H1 (cell line): ENCODE measurements around the gene SEMA3C. TPM values are rescaled to one million over a fixed set of nuclear protein-coding genes. Genes with fewer than 3 reads are reported as not detected.

Experiments used
- CTCF ChIA-PET: fragments of 300-600 bp; sonication (Branson Sonifier 250); formaldehyde crosslinking; loops from one replicate; lab custom pipeline; 2021; ENCODE audit not compliant: partially characterized antibody; lab: Charles Lee
- POLR2A ChIA-PET: fragments of 300-600 bp; sonication (Branson Sonifier 250); formaldehyde crosslinking; loops from one replicate; lab custom pipeline; 2021; ENCODE audit warnings: inconsistent platforms; ENCODE audit not compliant: partially characterized antibody; lab: Charles Lee
- DNase-seq, 2 experiments: peaks; one replicate each; pipeline versions ENCODE4 v3.0.0 to v3.0.0-alpha.2; 2010 to 2022; ENCODE audit warnings: low spot score in 2 of 2, low read depth in 1 of 2, mixed read lengths in 1 of 2
- FAIRE-seq: peaks from 2 replicates; lab custom pipeline; 2011; peaks lifted over from hg19 to GRCh38; lab: Jason Lieb, UNC
- H2AFZ ChIP-seq: 2 replicates; pipeline ENCODE4 v1.8.1; 2012; ENCODE audit warnings: low read length, inconsistent platforms
- H2AK5ac ChIP-seq: 2 replicates; pipeline ENCODE4 v1.6.1; 2013; ENCODE audit warnings: low read depth, low read length
- H2BK120ac ChIP-seq: replicated peaks from 2 replicates; pipeline ENCODE3; 2013; ENCODE audit warnings: low read depth, low read length, inconsistent platforms
- H2BK12ac ChIP-seq: 2 replicates; pipeline ENCODE4 v1.6.1; 2013; ENCODE audit warnings: low read depth, low read length
- H2BK15ac ChIP-seq: 2 replicates; pipeline ENCODE4 v1.6.1; 2013; ENCODE audit warnings: low read length
- H2BK20ac ChIP-seq: 2 replicates; pipeline ENCODE4 v1.6.1; 2013; ENCODE audit warnings: low read length
- H2BK5ac ChIP-seq: 2 replicates; pipeline ENCODE4 v1.6.1; 2013; ENCODE audit warnings: low read depth, low read length
- H3K14ac ChIP-seq: 2 replicates; pipeline ENCODE4 v1.6.1; 2013; ENCODE audit warnings: inconsistent platforms; ENCODE audit not compliant: insufficient read length
- H3K18ac ChIP-seq: 2 replicates; pipeline ENCODE4 v1.6.1; 2013; ENCODE audit warnings: low read length; ENCODE audit errors: extremely low read depth
- H3K23ac ChIP-seq: 2 replicates; pipeline ENCODE4 v1.6.1; 2013; ENCODE audit warnings: inconsistent platforms; ENCODE audit not compliant: insufficient read length
- H3K23me2 ChIP-seq: 2 replicates; pipeline ENCODE4 v1.6.1; 2013; ENCODE audit warnings: low read depth, low read length
- H3K27ac ChIP-seq: 2 replicates; pipeline ENCODE4 v1.6.1; 2011; ENCODE audit warnings: low read depth, low read length, inconsistent platforms
- H3K27me3 ChIP-seq, 4 experiments: replicated peaks in 1 of 4; 1 replicate in 1 of 4; 2 replicates in 3 of 4; pipeline versions ENCODE4 v1.6.1 to v1.8.1; 2011 to 2013; ENCODE audit warnings: low read length in 3 of 4, mild to moderate bottlenecking in 3 of 4, inconsistent platforms in 2 of 4, mixed read lengths in 2 of 4, moderate library complexity in 1 of 4; ENCODE audit not compliant: control insufficient read depth in 3 of 4, insufficient read depth in 3 of 4; ENCODE audit errors: extremely low read depth in 1 of 4
- H3K36me3 ChIP-seq, 4 experiments: 2 replicates each; pipeline versions ENCODE4 v1.6.1 to v1.8.1; 2011 to 2013; ENCODE audit warnings: mild to moderate bottlenecking in 4 of 4, low read length in 3 of 4, moderate library complexity in 2 of 4, control low read depth in 1 of 4, inconsistent platforms in 1 of 4; ENCODE audit not compliant: insufficient read depth in 4 of 4, control insufficient read depth in 2 of 4
- H3K4ac ChIP-seq: replicated peaks from 2 replicates; pipeline ENCODE3; 2013; ENCODE audit warnings: low read length, low read depth, mixed read lengths, inconsistent platforms; ENCODE audit not compliant: insufficient read length
- H3K4me1 ChIP-seq, 4 experiments: replicated peaks in 1 of 4; 1 replicate in 1 of 4; 2 replicates in 3 of 4; pipeline versions ENCODE4 v1.6.1 to v1.8.1; 2011 to 2013; ENCODE audit warnings: low read length in 3 of 4, inconsistent platforms in 2 of 4, mixed read lengths in 1 of 4; ENCODE audit not compliant: insufficient read depth in 4 of 4, control insufficient read depth in 3 of 4
- H3K4me2 ChIP-seq, 2 experiments: 2 replicates each; pipeline versions ENCODE4 v1.6.1 to v1.8.1; 2011 to 2013; ENCODE audit warnings: low read depth in 2 of 2, low read length in 2 of 2, control low read depth in 1 of 2, inconsistent platforms in 1 of 2, mild to moderate bottlenecking in 1 of 2; ENCODE audit not compliant: insufficient read depth in 1 of 2
- H3K4me3 ChIP-seq, 4 experiments: fragments of 200-600, 300-600 bp in 1 of 4; sonication (generic), shearing (Covaris generic), sonication (Bioruptor Twin) in 1 of 4; 2 replicates each; pipeline versions ENCODE4 v1.5.1 to v1.8.1; 2011 to 2016; ENCODE audit warnings: low read length in 4 of 4, low read depth in 3 of 4, control low read depth in 2 of 4, inconsistent platforms in 2 of 4, mild to moderate bottlenecking in 2 of 4, mixed read lengths in 1 of 4, moderate library complexity in 1 of 4; ENCODE audit not compliant: insufficient read depth in 2 of 4; ENCODE audit errors: extremely low read depth in 1 of 4
- H3K56ac ChIP-seq: replicated peaks from 2 replicates; pipeline ENCODE3; 2013; ENCODE audit warnings: low read depth, mild to moderate bottlenecking, mixed read lengths, low read length, inconsistent platforms; ENCODE audit not compliant: insufficient read length
- H3K79me1 ChIP-seq: 2 replicates; pipeline ENCODE4 v1.6.1; 2013; ENCODE audit warnings: low read depth, low read length, control low read depth
- H3K79me2 ChIP-seq, 2 experiments: 2 replicates each; pipeline versions ENCODE4 v1.6.1 to v1.8.1; 2012 to 2013; ENCODE audit warnings: low read length in 2 of 2, mild to moderate bottlenecking in 2 of 2, inconsistent platforms in 1 of 2; ENCODE audit not compliant: insufficient read depth in 2 of 2, control insufficient read depth in 1 of 2
- H3K9ac ChIP-seq, 4 experiments: replicated peaks in 1 of 4; 1 replicate in 1 of 4; 2 replicates in 3 of 4; pipeline versions ENCODE4 v1.6.1 to v1.8.1; 2011 to 2013; ENCODE audit warnings: low read depth in 3 of 4, low read length in 3 of 4, control low read depth in 2 of 4, mild to moderate bottlenecking in 2 of 4, moderate library complexity in 2 of 4, inconsistent platforms in 1 of 4; ENCODE audit errors: extremely low read depth in 1 of 4
- H3K9me3 ChIP-seq, 2 experiments: 2 replicates each; pipeline versions ENCODE4 v1.6.1 to v1.8.1; 2012 to 2013; ENCODE audit warnings: mild to moderate bottlenecking in 2 of 2, moderate library complexity in 2 of 2, control low read depth in 1 of 2, inconsistent platforms in 1 of 2, low read depth in 1 of 2, low read length in 1 of 2, mixed read lengths in 1 of 2; ENCODE audit not compliant: insufficient read depth in 2 of 2
- H4K20me1 ChIP-seq, 2 experiments: replicated peaks in 1 of 2; 2 replicates each; pipeline versions ENCODE3 to v1.8.1; 2011 to 2013; ENCODE audit warnings: inconsistent platforms in 2 of 2, low read length in 2 of 2, mild to moderate bottlenecking in 1 of 2; ENCODE audit not compliant: insufficient read depth in 2 of 2, control insufficient read depth in 1 of 2
- H4K5ac ChIP-seq: 2 replicates; pipeline ENCODE4 v1.6.1; 2013; ENCODE audit warnings: low read length, low read depth, mixed read lengths, inconsistent platforms; ENCODE audit not compliant: insufficient read length
- H4K8ac ChIP-seq: 2 replicates; pipeline ENCODE4 v1.8.0; 2013; ENCODE audit warnings: mild to moderate bottlenecking, moderate library complexity, low read length, inconsistent platforms; ENCODE audit not compliant: insufficient read depth; ENCODE audit errors: extremely low read depth
- H4K91ac ChIP-seq: replicated peaks from 2 replicates; pipeline ENCODE3; 2013; ENCODE audit warnings: low read length, mixed read lengths, inconsistent platforms; ENCODE audit not compliant: insufficient read length
- BACH1 ChIP-seq: IDR thresholded peaks from 2 replicates; pipeline ENCODE4 v1.6.1; 2012; ENCODE audit warnings: low read length, improper control_type of control experiment
- CTBP2 ChIP-seq: IDR thresholded peaks from 2 replicates; pipeline ENCODE4 v1.7.0; 2011; ENCODE audit warnings: borderline replicate concordance, mild to moderate bottlenecking, moderate library complexity, mixed read lengths, low read length; ENCODE audit not compliant: insufficient read depth, insufficient read length
- NRF1 ChIP-seq: IDR thresholded peaks from 2 replicates; pipeline ENCODE4 v1.6.1; 2011; ENCODE audit warnings: mild to moderate bottlenecking, low read depth, low read length, improper control_type of control experiment
- POLR2A ChIP-seq, 2 experiments: IDR thresholded peaks; 1 replicate in 1 of 2; 2 replicates in 1 of 2; pipeline ENCODE4 v1.6.1; 2011; ENCODE audit warnings: low read depth in 2 of 2, low read length in 2 of 2, mild to moderate bottlenecking in 2 of 2; ENCODE audit errors: control extremely low read depth in 1 of 2
- RBBP5 ChIP-seq: IDR thresholded peaks from 2 replicates; pipeline ENCODE4 v1.7.1; 2012; ENCODE audit warnings: low read depth, mild to moderate bottlenecking, inconsistent platforms, low read length, moderate library complexity, borderline replicate concordance
- SAP30 ChIP-seq: fragments of 300-600 bp; sonication (generic); IDR thresholded peaks from 2 replicates; pipeline ENCODE4 v1.7.1; 2012; ENCODE audit warnings: low read length, moderate library complexity, mild to moderate bottlenecking, inconsistent platforms; ENCODE audit not compliant: insufficient read depth, insufficient replicate concordance
- SP4 ChIP-seq: IDR thresholded peaks from 2 replicates; pipeline ENCODE4 v1.6.1; 2012; ENCODE audit warnings: low read length, inconsistent platforms
- TBP ChIP-seq: IDR thresholded peaks from 2 replicates; pipeline ENCODE4 v1.6.1; 2011; ENCODE audit warnings: low read depth, low read length, improper control_type of control experiment
- WGBS, 2 experiments: shearing (Covaris generic) in 1 of 2; methylation state at CpG; one replicate each; pipeline versions ENCODE4 v1.1.6 to v1.1.7; 2013 to 2015; ENCODE audit warnings: low lambda C conversion rate in 2 of 2, mixed read lengths in 2 of 2, inconsistent platforms in 1 of 2, low coverage in 1 of 2, missing lambda C conversion rate in 1 of 2; ENCODE audit not compliant: insufficient replicate concordance in 2 of 2, insufficient coverage in 1 of 2, insufficient read length in 1 of 2; ENCODE audit errors: extremely low coverage in 1 of 2, missing lambda C conversion rate in 1 of 2; 5-methylcytosine and 5-hydroxymethylcytosine counted together
- polyA plus RNA-seq, 7 experiments: library from polyadenylated mRNA; depleted of rRNA in 3 of 7; stranded (reverse) in 5 of 7; unstranded in 2 of 7; fragments of >200 nt in 5 of 7; fragments of 200-250 nt in 2 of 7; gene quantifications; 1 replicate in 5 of 7; 2 replicates in 1 of 7; 4 replicates in 1 of 7; pipeline versions ENCODE4 v1.2.1 to v1.2.3, GENCODE V29; 2011 to 2013; ENCODE audit warnings: missing spikeins in 2 of 7, mixed read lengths in 2 of 7
- total RNA-seq: library from RNA; stranded (reverse); fragmentation: NEBNext Ultra II Directional; extraction: Animal tissue kit (Norgen Biotek cat#: 25700); gene quantifications from 2 replicates; pipeline ENCODE4 v1.2.1, GENCODE V29; 2021
- TF ChIP-seq, protein P1 (sequence below), 3 experiments: IDR thresholded peaks; 1 replicate in 2 of 3; 2 replicates in 1 of 3; pipeline versions ENCODE4 v1.5.1 to v1.6.1; 2011; ENCODE audit warnings: low read length in 3 of 3, mild to moderate bottlenecking in 3 of 3, inconsistent platforms in 2 of 3, low read depth in 1 of 3, moderate library complexity in 1 of 3; ENCODE audit not compliant: insufficient read depth in 1 of 3; ENCODE audit errors: control extremely low read depth in 1 of 3
- TF ChIP-seq, protein P2 (sequence below): IDR thresholded peaks from 2 replicates; pipeline ENCODE4 v1.6.1; 2012; ENCODE audit warnings: inconsistent platforms
- TF ChIP-seq, protein P3 (sequence below): IDR thresholded peaks from 2 replicates; pipeline ENCODE4 v1.6.1; 2012; ENCODE audit warnings: inconsistent platforms

The SEMA3C gene
- total and polyA plus RNA-seq, 2 of the 8 experiments (the other 6 are each of a cell fraction or from before 2014, with no cell fraction given): 0.15 to 1.4 TPM

DNA sequence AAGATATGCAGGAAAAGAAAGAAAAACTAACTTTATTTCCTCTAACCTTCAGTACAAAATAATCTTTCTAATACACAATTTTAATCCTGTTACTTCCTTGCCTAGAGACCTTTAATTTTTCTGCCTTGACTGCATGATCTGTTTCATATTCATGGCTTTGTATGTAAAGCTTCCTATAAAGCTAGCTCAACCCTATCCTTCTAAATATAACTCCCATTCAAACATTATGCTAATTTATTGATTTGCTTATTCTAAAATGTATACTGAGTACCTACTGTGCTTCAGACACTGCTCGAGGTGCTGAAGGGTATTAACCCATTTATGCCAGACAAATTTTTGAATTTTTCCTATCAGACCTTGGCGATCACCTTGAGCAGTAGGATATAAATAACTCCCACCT is 47.6 kb downstream of the SEMA3C start:
- Histone ChIP-seq H3K36me3 (no peaks in the 10 kb centered on the region), H3K4me1 (no peaks in the 10 kb centered on the region), H3K56ac (no peak overlapping the region), H2BK20ac (no peak overlapping the region), H3K9ac (no peak overlapping the region), H3K4me3 (no peak overlapping the region), H2AK5ac (no peak overlapping the region), H4K91ac (no peak overlapping the region), H2BK15ac (no peak overlapping the region), H2BK5ac (no peak overlapping the region), H3K23ac (no peak overlapping the region), H3K18ac (no peak overlapping the region), H4K8ac (no peak overlapping the region), H3K14ac (no peak overlapping the region), H3K4me2 (no peak overlapping the region), H4K5ac (no peak overlapping the region), H3K79me2 (no peaks in the 10 kb centered on the region), H3K9me3 (no peaks in the 10 kb centered on the region), H4K20me1 (peaks cover 0 to 1% of the 10 kb centered on the region in 2 experiments), H3K79me1 (no peaks in the 10 kb centered on the region), H3K27me3 (no peaks in the 10 kb centered on the region), H3K27ac (no peak overlapping the region), H2BK120ac (no peak overlapping the region), H3K4ac (no peak overlapping the region), H2AFZ (no peak overlapping the region), H2BK12ac (no peak overlapping the region), H3K23me2 (no peaks in the 10 kb centered on the region)
- ChIA-PET CTCF (interaction anchor here (0.8 kb wide), 1 partner anchor 23 kb away, joined by 3 read pairs; no protein-coding TSS in a partner anchor), POLR2A (no interaction called here)
- no peak for DNase-seq
- no peak for FAIRE-seq
- 85% methylated on average over 2 of the region's 2 CpGs; no CpG with 5 or more reads in 1 of the 2 experiments for WGBS, 2 experiments
- TF ChIP-seq RBBP5 (no peak), CTBP2 (no peak), SAP30 (no peak), NRF1 (no peak), BACH1 (no peak), POLR2A (IDR thresholded peaks at IDR 0.05; ENCODE audit: control extremely low read depth in 1 of 2, low read depth in 2 of 2, low read length in 2 of 2) (no peak), TBP (no peak), SP4 (no peak)
- TF ChIP-seq, protein P1, sequence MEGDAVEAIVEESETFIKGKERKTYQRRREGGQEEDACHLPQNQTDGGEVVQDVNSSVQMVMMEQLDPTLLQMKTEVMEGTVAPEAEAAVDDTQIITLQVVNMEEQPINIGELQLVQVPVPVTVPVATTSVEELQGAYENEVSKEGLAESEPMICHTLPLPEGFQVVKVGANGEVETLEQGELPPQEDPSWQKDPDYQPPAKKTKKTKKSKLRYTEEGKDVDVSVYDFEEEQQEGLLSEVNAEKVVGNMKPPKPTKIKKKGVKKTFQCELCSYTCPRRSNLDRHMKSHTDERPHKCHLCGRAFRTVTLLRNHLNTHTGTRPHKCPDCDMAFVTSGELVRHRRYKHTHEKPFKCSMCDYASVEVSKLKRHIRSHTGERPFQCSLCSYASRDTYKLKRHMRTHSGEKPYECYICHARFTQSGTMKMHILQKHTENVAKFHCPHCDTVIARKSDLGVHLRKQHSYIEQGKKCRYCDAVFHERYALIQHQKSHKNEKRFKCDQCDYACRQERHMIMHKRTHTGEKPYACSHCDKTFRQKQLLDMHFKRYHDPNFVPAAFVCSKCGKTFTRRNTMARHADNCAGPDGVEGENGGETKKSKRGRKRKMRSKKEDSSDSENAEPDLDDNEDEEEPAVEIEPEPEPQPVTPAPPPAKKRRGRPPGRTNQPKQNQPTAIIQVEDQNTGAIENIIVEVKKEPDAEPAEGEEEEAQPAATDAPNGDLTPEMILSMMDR (IDR thresholded peaks at IDR 0.05; ENCODE audit: control extremely low read depth in 1 of 3, insufficient read depth in 1 of 3, low read depth in 1 of 3, low read length in 3 of 3): no peak
- TF ChIP-seq, protein P2, sequence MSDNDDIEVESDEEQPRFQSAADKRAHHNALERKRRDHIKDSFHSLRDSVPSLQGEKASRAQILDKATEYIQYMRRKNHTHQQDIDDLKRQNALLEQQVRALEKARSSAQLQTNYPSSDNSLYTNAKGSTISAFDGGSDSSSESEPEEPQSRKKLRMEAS: no peak
- TF ChIP-seq, protein P3, sequence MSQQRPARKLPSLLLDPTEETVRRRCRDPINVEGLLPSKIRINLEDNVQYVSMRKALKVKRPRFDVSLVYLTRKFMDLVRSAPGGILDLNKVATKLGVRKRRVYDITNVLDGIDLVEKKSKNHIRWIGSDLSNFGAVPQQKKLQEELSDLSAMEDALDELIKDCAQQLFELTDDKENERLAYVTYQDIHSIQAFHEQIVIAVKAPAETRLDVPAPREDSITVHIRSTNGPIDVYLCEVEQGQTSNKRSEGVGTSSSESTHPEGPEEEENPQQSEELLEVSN: no peak
